ENCODE measurements around the gene VSIG10L. TPM values are rescaled to one million over a fixed set of nuclear protein-coding genes. Genes with fewer than 3 reads are reported as not detected.

VSIG10L gene
- total RNA-seq, 1 donor from 2014 or later = 4.9 TPM

- TF ChIP-seq, protein P1, sequence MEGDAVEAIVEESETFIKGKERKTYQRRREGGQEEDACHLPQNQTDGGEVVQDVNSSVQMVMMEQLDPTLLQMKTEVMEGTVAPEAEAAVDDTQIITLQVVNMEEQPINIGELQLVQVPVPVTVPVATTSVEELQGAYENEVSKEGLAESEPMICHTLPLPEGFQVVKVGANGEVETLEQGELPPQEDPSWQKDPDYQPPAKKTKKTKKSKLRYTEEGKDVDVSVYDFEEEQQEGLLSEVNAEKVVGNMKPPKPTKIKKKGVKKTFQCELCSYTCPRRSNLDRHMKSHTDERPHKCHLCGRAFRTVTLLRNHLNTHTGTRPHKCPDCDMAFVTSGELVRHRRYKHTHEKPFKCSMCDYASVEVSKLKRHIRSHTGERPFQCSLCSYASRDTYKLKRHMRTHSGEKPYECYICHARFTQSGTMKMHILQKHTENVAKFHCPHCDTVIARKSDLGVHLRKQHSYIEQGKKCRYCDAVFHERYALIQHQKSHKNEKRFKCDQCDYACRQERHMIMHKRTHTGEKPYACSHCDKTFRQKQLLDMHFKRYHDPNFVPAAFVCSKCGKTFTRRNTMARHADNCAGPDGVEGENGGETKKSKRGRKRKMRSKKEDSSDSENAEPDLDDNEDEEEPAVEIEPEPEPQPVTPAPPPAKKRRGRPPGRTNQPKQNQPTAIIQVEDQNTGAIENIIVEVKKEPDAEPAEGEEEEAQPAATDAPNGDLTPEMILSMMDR (IDR thresholded peaks at IDR 0.05) = no peak
- H3K36me3 Mint-ChIP-seq (ENCODE audit: low read depth) = no peaks in the 10 kb centered on the region
- no peak overlapping the region for H3K27ac Mint-ChIP-seq (ENCODE audit: unreplicated experiment)
- peaks cover 10% of the 10 kb centered on the region for H3K27me3 Mint-ChIP-seq (ENCODE audit: low read depth)
- no peaks in the 10 kb centered on the region for H3K4me1 Mint-ChIP-seq (ENCODE audit: low read depth)
- DNase-seq (ENCODE audit: low spot score) = no peak
- no peak overlapping the region for H3K4me3 Mint-ChIP-seq (ENCODE audit: unreplicated experiment)
- H3K9me3 Mint-ChIP-seq (ENCODE audit: low read depth) = peaks cover 41% of the 10 kb centered on the region
Observed at GRCh38 chr19:51305479-51305878, 36.5 kb downstream of the VSIG10L start.

- Mint-ChIP-seq H3K36me3 (ENCODE audit: low read depth) (no peaks in the 10 kb centered on the region), H3K27me3 (ENCODE audit: low read depth) (peaks cover 5% of the 10 kb centered on the region), H3K9me3 (ENCODE audit: low read depth) (peaks cover 23% of the 10 kb centered on the region), H3K4me1 (ENCODE audit: low read depth) (no peaks in the 10 kb centered on the region), H3K4me3 (ENCODE audit: unreplicated experiment) (no peak overlapping the region), H3K27ac (ENCODE audit: unreplicated experiment) (no peak overlapping the region)
- DNase-seq (ENCODE audit: low spot score) = no peak
- TF ChIP-seq, protein P1 (IDR thresholded peaks at IDR 0.05) = no peak
Observed at GRCh38 chr19:51301266-51301665, 40.7 kb downstream of the VSIG10L start.

- Mint-ChIP-seq H3K36me3 (ENCODE audit: low read depth) (no peaks in the 10 kb centered on the region), H3K9me3 (ENCODE audit: low read depth) (peaks cover 8% of the 10 kb centered on the region), H3K27ac (ENCODE audit: unreplicated experiment) (no peak overlapping the region), H3K4me1 (ENCODE audit: low read depth) (no peaks in the 10 kb centered on the region), H3K4me3 (ENCODE audit: unreplicated experiment) (no peak overlapping the region), H3K27me3 (ENCODE audit: low read depth) (peaks cover 18% of the 10 kb centered on the region)
- TF ChIP-seq, protein P1 (IDR thresholded peaks at IDR 0.05) = no peak
- no peak for DNase-seq (ENCODE audit: low spot score)
Observed at GRCh38 chr19:51297406-51297805, 44.5 kb downstream of the VSIG10L start.

DNA sequence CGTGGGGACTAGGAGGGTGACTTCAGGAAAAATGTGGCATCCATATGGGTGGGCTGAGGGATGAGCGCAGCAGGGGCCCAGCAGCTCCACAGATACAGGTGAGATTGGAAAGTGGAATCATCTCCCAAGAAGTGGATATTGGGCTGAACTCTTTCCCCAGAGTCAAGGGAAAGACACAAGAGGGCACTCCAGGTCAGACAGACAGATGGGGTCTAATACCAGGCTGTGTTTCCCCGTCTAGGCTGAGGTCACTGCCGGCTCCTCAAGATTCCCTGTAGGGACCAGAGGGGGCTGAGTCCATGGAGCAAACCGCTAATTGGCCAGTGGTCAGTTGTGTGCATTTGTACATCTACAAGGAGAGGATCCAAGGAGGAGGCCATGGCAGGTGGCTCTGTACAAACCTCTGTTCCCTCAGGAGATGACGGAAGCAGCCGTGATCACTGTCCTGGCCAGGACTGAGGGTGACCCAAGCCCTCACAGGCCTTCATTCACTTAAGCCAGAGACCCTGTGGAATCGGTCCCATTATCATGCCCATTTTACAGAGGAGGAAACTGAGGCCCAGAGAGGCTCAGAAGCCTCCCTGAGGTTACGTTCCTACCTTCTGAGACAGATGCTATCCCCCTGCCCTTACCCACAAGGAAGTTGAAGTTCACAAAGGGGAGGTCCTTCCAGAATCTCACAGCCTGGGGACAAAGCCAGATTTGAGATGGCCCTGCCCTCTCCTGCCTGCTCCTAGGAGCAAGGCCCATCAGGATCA lies 45.4 kb downstream of the VSIG10L start:
- Mint-ChIP-seq H3K9me3 (ENCODE audit: low read depth) (peaks cover 2% of the 10 kb centered on the region), H3K27ac (ENCODE audit: unreplicated experiment) (no peak overlapping the region), H3K36me3 (ENCODE audit: low read depth) (no peaks in the 10 kb centered on the region), H3K4me1 (ENCODE audit: low read depth) (no peaks in the 10 kb centered on the region), H3K27me3 (ENCODE audit: low read depth) (peaks cover 18% of the 10 kb centered on the region), H3K4me3 (ENCODE audit: unreplicated experiment) (no peak overlapping the region)
- DNase-seq (ENCODE audit: low spot score) = no peak
- TF ChIP-seq, protein P1 (IDR thresholded peaks at IDR 0.05) = no peak

DNA sequence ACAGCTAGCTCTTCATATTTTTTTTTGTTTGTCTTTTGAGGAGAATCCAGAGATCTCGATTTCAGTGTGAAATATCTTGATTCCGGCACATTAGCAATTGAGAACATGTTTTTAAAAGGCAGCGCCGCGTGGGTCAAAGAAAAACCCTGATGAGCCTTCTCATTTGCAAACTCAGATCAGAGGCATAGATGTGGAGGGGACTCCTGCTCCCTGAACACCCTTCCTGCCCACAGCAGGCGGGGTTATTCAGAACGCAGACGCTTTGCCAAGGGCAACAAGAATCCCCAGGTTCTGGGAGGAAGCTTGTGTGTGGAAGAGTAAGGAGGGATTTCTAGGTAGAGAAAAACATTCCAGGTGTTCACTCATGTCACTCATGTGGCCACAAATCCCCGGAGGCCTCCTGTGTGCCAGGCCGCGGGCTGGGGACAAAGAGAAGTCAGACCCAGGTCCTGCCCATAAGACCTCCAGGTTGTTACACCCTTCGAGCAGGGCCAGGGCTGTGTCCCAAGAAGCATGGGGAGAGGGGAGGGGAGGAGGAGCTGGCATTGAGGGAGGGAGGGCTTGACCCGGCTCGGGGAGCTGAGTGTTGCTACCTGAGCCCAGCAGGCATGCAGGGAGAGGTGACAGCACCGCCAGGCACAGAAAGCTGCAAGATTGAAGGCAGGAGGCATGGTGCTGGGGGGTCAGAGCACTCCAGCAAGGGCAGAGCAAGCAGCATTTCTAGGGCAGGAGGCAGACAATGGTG lies 46.4 kb downstream of the VSIG10L start:
- Mint-ChIP-seq H3K4me3 (ENCODE audit: unreplicated experiment) (no peak overlapping the region), H3K36me3 (ENCODE audit: low read depth) (no peaks in the 10 kb centered on the region), H3K4me1 (ENCODE audit: low read depth) (no peaks in the 10 kb centered on the region), H3K9me3 (ENCODE audit: low read depth) (peaks cover 3% of the 10 kb centered on the region), H3K27ac (ENCODE audit: unreplicated experiment) (no peak overlapping the region), H3K27me3 (ENCODE audit: low read depth) (peaks cover 18% of the 10 kb centered on the region)
- no peak for DNase-seq (ENCODE audit: low spot score)
- TF ChIP-seq, protein P1 (IDR thresholded peaks at IDR 0.05) = no peak

Data from chondrocyte (in vitro differentiated cells).